ENCODE results near the gene HS3ST4.

DNA sequence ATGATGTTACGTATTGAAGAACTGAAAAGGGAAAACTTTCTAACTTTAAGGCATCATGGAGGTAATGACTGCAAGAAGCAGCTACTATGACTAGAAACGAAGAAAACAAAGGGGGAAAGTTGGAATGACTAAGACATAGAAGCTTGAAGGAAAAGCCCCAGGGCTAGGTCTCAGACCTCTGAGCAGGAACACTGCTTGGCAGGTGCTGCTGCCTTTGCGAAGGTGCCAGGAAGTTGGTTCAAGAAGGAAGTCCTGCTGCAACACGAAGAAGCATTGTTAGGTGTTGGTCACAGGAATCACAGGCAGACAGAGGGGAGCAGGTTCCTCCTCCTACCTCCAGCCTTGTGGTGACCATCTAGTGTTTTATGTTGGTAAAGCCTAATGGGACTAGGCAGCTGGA lies 48.1 kb upstream of the HS3ST4 start:
- TF ChIP-seq, protein P1, sequence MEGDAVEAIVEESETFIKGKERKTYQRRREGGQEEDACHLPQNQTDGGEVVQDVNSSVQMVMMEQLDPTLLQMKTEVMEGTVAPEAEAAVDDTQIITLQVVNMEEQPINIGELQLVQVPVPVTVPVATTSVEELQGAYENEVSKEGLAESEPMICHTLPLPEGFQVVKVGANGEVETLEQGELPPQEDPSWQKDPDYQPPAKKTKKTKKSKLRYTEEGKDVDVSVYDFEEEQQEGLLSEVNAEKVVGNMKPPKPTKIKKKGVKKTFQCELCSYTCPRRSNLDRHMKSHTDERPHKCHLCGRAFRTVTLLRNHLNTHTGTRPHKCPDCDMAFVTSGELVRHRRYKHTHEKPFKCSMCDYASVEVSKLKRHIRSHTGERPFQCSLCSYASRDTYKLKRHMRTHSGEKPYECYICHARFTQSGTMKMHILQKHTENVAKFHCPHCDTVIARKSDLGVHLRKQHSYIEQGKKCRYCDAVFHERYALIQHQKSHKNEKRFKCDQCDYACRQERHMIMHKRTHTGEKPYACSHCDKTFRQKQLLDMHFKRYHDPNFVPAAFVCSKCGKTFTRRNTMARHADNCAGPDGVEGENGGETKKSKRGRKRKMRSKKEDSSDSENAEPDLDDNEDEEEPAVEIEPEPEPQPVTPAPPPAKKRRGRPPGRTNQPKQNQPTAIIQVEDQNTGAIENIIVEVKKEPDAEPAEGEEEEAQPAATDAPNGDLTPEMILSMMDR (IDR thresholded peaks at IDR 0.05) = no peak
- no peak for TF ChIP-seq POLR2A (IDR thresholded peaks at IDR 0.05)
